HG03575 (cell line): ENCODE results near the gene SLC9A2.
A peak's percentile ranks its signal among the peaks of the same experiment; 100 is the strongest.

Experiments
- ATAC-seq: cut with Tn5 transposase; IDR thresholded peaks from one replicate; pipeline ENCODE4 v1.9.1; 2021; ENCODE audit not compliant: unreplicated experiment, insufficient number of reproducible peaks, low FRiP score; ENCODE audit errors: extremely low read depth

SLC9A2 gene

DNA sequence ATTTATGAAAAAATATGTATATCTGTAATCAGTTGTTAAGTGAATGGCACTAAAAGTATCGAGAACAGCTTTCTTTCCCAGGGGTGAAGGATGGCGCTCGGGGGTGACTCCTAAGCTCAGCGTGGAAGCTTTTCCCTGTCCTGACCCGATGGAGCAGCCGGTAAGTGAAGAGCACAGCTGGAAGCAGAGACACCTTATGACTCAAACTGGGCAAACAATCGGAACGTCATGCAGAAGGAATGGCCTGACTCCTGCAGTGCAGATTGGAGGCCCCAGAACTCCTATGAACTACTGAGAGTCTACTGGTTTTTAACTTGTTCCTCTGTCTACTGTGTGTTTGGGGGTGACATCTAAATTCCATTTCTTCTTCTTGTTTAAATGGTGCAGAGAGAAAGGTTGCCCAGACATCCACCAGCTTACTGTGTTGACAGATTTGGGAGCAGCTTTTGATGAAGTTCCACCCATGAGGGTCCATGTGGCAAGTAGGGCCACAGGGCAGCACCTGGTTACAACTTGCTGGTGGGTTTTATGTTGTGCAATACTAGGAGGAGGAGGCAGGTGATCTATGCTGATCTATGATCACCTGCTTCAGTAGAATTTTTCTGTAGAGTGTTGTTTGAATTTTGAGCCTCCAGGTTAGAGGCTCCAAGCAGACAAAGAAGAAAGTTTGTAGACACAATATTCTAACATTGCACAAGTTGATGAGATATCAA, 89.7 kb downstream of the SLC9A2 start:
- ATAC-seq: no peak

DNA sequence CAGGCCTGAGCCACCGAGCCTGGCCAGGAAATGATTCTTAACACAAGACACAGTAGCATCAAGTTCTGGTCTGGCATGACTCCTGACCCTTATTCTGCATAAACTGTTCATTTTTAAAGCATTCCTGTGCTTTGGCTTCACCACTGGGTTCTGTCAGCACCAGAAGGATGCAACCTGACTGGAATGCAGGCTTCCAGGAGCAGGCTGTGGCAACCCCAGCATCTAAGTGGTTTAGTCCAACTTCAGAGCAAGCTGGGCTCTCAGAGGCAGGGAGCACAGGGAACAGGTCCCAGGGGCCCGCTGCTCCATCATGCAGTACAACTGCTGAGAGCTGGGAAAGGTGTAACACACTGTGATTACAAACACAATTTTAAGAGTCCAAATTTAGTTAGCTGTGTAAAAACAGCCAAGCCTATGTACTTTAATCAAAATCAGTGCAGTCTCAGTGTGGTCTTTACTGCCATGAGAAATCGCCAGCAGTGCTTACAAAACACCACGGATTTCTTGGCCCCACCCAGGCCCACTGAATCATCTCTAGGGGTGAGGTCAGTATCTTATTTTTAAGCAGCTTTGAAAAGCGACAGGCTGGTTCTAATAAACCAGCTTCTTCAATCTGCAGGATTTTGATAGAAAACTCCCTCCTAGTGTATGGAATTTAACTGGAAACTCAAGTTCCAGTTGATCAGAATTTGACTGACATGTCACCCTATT, 98.1 kb downstream of the SLC9A2 start:
- ATAC-seq: no peak

DNA sequence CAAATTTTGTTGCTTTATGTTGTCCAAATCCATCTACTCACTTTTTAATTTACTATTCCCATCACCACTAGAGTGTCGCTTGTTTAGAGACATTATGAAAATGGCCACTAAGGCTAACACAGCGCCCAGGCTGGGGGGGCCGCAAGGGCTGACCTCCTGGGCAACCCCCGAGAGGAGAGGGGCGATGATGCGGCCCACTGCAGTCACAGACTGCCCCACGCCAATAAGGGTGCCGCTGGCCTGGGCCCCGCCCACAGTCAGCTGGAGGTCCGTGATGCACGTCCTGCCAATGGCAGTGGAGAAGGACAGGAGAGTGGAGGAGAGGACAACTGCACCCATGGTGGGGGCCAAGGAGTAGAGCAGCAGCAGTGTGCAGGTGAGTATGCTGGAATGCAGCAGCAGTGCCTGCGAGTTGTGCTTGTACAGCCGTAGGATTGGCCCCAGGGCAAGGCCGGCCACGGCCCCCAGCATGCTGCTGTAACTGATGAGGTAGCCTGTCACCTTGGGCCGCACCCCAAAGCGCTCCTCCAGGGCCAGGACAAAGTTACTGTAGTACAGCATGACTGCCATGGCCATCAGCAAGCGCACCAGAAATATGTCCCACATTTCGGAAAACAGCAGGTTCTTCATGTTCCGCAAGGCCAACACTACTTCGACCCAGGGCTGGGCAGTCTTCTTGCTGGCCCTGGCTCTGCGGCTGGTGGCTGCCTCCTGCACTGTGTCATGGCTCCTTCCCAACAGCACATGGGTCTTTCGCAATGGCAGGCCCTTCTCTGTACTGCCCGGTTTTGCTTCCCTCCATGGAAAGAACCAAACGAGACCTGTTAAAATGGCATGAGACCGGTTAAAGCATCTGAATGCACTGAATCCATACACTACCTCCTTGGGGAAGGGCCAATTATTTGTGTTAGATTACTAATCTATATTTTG, 99.3 kb downstream of the SLC9A2 start:
- ATAC-seq: no peak

DNA sequence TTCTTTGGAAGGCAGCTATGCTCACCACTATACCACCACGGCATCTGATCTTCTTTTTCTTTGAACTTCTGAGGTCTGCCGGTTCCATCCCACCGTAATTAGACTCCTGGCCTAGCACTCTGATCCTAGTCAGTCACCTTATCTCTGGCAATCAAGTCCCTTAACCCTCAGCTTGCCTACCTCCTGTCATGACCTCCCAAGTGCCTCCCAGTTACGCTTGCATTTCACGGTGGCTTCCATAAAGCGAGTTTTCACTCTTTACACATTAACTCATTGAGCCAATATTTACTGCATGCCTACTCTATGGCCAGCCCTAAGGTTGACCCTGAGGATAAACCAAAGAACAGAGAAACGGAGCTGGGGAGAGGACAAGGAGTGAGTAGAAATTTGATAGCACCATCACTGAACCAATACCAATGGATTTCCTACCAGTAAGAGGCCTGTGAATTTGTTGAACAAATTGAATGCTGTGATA, 104.7 kb downstream of the SLC9A2 start:
- ATAC-seq: no peak

DNA sequence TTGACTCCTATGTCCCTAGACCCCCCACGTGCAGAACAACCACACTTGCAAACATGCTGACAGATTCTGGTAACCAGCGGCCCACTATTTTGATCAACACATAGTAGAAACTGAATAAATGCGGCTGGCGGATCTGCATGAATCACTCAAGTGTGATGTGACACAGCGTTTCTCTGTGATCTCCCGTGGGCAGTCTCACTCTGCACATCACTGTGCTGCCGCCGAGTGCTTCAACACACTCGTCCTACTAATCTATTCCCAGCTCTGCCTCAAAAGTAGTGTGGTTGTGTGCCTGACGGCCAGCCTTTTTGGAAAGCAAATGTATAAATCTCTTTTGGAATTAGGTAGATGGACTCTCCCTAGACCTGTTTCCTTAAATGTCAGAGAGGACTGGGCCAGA, 105.2 kb downstream of the SLC9A2 start:
- no peak for ATAC-seq

DNA sequence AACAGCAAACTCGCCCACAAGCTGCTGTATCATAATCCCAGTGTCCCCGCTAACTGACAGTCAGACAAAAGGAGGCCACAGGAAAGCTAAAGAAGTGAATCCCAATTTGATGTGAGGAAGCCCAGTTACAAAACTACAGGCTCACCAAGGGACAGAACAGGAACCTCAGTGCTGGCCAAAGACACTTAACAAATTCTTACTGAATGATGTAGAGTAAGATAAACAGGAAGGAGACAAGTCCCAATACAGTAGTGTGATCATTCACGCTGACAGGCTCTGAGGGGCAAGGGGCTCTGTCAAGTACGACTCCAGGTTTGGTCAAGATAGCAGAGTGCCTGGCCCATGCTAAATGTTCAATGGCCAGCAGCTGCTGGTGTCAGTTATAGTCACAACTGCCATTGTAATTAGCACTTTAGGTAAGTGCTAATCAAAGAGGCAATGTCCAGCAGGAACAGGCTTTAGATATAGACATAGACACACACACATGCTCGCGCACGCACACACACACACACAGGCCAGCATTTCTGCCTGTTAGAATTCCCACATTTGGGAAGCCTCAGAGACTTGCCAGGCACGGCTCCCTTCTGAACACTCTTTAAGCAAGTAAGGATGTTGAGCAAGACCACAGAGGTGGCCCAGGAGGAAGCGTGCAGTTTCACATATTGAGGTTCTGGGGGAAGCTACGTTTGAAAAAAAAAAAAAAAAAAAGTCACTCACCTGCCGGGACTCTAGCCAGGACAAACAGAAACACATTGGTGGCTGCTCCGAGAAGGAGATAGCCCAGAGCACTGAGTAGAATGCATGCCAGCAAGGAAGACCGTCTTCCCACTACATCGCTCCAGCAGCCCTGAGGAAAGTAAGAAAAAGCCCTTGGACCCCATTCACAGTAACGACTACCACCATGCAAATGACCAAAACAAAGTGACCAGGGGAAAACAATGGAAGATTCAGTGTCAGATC, 107.1 kb downstream of the SLC9A2 start:
- ATAC-seq: no peak

DNA sequence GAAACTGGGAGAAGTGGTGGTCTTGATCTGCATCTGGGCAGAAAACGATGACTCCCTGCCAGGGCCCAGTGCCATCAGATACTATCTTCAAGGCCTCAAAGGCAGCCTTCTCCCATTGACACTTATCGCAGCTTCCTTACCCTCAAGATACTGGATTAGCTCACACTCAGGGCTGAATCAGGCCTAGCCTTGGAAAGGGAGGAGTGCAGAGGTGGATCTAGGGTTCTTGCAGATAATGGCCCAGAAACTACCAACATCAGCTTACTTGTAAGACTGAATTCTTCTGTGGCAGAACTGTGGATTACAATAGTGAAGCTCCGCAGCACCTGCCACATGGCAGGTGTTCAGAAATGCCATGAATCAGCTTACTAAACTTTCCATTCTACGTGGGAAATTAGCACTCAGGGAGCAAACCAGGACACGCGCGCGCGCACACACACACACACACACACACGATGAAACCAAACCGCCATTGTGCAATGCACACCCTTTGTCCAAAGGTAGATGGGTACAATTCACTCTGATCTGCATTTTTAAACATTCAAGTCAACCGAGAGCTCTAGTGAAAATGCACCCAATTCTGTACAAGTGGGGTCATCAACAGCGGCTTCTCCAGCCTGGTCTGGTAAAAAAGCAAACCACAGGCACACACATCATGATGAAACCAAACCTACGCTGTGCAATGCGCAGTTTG, 116.2 kb downstream of the SLC9A2 start:
- no peak for ATAC-seq

DNA sequence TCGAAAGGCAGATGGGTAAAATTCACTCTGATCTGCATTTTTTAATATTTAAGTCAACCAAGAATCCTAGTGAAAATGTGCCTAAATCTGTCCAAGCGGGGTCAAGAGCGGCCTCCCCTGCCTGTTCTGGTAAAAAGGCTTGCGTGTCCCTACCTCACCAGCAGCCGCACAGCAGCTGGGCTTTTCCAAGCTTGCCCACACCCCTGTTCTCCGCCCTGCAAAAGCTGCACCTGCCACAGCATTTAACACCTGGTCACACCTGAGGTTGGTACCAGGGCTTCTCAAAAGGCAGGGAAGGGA, 116.7 kb downstream of the SLC9A2 start:
- peak; percentile 6 for ATAC-seq

DNA sequence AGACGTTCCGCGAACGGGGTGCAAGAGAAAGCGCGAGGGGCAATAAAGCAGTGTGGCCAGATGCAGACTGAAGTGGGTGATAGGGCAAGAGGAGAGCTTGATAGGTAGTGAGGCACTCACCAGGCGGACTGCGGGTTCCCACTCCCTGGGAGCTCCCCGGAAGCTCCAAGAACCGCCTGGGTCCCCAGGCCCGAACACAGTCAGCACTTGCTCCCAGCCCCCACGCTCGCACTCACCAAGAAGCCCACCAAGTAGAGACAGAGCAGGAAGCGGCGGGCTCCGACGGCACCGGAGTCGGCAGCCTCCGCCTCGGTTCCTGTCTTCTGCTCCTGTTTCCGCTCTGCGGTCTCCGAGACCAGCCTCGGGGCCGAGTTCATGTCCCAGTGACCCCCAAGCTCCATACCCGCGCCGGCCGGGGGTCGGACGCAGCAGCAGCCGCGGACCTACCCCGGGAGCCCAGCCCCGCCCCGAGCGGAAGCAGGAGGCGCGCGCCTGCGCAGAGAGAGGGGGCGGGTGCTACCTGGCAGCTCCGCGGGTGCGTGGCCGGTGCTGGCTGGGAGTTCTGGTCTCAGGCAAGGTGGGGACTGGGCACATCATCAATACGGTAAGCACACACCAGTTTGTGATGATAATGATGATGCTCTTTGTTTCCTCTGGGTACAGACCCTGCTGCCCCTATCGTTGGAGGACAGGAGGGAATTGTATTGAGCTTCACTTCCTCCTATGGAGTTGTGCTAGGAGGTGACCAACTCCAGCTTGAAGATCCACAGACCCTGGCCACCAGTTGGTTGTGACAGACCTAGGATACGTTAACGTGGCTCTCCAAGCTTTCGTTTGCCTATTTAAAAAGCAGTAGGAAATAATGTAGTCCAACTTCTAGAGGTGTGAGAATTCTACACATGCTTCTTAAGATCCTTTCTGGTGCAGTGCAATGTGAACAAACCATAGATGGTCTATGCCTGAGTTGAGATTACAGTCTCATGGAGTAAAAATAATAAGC, 117.4 kb downstream of the SLC9A2 start:
- ATAC-seq: peak; percentile 39

DNA sequence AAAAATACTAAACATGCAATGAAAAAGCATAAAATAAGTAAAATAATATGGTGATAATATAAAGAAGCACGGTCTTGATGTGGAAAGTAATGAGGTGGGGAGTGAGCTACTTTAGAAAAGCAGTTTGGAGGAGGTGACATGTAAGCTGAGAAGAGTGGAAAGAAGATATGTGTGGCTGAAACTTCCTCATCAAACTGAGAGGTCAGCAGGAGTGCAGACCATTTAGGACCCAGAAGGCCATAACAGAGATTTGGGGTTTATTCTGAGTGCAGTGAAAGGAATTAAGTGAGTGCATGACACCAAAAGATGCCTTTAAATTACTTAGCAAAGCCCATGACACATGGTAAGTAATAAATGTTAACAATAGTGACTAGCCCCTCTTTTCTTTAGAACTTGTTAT, 118.1 kb downstream of the SLC9A2 start:
- ATAC-seq: peak; percentile 62

DNA sequence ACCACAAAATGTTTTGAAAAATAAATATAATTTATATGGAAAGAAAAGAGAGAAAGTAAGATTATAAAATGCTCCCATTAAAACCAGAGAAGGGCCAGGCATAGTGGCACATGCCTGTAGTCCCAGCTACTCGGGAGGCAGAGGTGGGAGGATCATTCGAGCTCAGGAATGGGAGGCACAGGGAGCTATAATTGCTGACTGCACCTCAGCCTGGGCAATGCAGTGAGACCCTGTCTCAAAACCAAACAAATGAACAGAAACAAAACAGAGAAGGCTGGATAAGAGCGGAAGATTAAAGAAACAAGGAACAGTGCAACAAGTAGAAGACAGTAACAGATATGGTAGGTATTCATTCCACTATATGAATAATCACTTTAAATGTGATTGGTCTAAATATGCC, 123.9 kb downstream of the SLC9A2 start:
- ATAC-seq: no peak

DNA sequence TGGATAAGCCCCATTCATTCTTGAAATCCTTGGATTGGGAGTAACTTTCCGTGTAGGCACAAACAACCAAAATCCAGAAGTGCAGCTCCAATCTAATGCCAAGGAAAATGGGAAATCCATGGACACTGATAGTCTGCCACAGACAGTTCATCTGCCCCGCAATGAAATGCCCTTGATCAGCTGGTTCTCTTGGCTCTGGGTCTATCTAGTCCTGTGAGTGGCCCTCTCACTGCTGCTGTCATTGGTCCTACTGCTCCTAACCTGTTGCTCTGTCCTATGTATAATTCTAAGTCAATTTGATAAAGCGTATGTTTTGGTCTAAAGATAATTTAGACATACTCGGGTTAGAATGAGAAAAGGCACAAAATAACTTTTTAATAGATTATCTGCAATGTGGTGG, 128.8 kb downstream of the SLC9A2 start:
- no peak for ATAC-seq

DNA sequence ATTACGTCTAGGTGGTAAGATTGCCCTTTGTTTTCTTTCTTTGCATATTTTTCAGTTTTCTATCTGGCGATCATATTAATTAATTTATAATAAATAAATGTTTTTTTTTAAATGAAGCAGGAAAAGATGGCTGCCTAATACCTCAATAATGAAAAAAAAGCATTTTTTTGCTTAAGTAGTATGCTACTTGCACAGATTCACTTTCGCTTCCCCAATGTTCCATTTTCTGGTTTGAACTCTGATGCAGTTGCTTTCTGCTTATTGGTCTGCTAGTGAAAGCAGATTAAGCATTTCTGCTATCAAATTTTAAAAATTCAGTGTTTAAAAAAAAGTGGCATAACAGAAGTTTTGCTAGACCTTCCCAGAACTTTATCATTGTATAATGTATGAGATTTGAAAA, 130.6 kb downstream of the SLC9A2 start:
- ATAC-seq: peak; percentile 72

DNA sequence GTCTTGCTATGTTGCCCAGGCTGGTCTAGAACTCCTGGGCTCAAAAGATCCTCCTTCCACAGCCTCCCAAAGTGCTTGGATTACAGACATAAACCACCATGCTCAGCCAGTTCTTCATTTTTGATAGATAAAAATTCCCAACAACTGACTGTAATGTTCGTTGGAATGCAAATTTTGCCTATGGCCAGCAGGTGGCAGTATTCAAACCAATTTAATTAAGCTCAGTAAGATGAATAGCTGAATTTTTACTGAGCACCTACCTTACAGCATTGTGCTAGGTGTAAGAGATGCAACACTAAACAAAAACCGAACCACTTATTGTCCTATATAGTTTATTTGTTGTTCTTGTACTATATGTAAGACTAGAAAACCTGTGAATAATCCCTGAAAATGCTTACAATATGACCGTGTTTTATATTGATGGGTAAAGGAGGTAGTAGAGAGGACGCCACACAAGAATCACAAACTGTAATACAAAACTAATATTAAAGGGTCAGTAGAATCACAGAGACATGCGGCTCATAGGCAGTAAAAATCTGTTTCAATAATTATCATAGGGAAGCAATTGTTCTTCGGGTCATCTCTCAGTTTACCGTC, 134.3 kb downstream of the SLC9A2 start:
- no peak for ATAC-seq

DNA sequence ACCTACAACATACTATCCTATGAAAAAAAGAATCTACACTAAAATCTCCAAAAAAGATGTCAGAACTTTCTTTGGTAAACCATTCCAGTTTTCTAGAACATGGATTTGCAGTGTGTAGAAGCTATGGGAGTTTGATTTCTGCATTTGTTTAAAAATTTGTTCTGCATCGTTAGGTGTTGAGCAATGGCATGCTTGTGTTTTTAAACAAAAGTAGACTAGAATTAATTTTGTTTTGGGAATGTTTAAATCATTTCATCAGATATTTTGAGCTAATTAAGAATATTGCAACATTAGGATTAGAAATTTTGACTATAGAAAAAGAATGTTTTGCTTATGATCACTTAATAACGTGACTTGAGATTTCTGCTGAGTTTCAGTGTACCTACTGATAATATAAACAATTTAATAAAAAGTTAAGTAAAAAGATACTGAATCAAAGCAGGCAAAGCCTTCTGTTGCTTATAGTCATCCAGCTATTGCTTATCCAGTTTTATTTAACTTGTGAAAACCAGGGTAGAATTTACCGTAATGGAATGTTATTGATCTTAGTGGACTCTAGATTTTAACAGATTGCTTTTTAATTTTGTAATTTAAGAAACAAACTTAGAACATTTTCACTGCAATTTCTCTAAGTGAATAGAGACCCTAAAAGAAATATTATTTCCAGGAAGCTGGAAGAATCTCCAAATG, 135.2 kb downstream of the SLC9A2 start:
- ATAC-seq: no peak

DNA sequence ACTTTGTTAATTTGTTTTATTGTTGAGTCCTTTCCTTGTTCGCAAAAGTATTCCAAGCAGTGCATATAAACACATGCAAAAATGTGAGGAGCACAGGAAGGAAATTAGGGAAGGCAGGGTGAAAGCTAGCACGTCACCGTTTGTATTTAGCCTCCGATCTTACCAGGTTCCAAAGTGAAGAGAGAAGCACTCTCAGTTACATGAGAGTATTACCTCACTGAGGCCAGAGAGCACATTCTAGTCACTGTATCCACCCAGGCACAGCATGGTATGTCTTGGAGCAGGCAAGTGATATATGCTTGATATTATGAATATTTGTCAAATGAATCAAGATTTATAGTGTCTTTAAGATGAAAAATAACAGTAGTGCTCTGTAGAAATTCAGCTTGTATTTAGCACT, 135.9 kb downstream of the SLC9A2 start:
- no peak for ATAC-seq
